Right cardiac atrium (tissue), 5 donors: ENCODE data around the gene ZSCAN20. TPM values are rescaled to one million over a fixed set of nuclear protein-coding genes. Genes with fewer than 3 reads are reported as not detected.

ENCODE experiments used
- ATAC-seq, 2 donors: fragments of 200-7000 bp; cut with Tn5 transposase; one replicate each; pipeline versions ENCODE4 v1.8.0 to v1.9.1; 2020; ENCODE audit warnings: moderate library complexity in 2 of 2, mild to moderate bottlenecking in 1 of 2
- DNase-seq, 3 donors: peaks; one replicate each; pipeline ENCODE4 v3.0.0-alpha.2; 2020
- H3K27ac ChIP-seq: one replicate; pipeline ENCODE4 v1.5.1; 2013; ENCODE audit warnings: mild to moderate bottlenecking, low read length, control low read depth, moderate library complexity
- H3K27me3 ChIP-seq: one replicate; pipeline ENCODE4 v1.6.1; 2013; ENCODE audit not compliant: control insufficient read depth, insufficient read depth
- H3K4me1 ChIP-seq: one replicate; pipeline ENCODE4 v1.6.1; 2013; ENCODE audit warnings: low read length; ENCODE audit not compliant: control insufficient read depth, insufficient read depth
- H3K4me3 ChIP-seq: one replicate; pipeline ENCODE4 v1.5.1; 2013; ENCODE audit warnings: low read length, control low read depth
- H3K9me3 ChIP-seq: one replicate; pipeline ENCODE4 v1.6.1; 2013; ENCODE audit warnings: low read length; ENCODE audit not compliant: control insufficient read depth
- WGBS: extraction: QIAGEN DNeasy Blood & Tissue Kit; methylation state at CpG from one replicate; pipeline ENCODE4 v1.1.7; 2013; 5-methylcytosine and 5-hydroxymethylcytosine counted together
- intact Hi-C, 4 donors: fragments of 100-400 bp; cut with DNase I; formaldehyde crosslinking; loops; one replicate each; pipeline versions ENCODE4 v1.11.0 to v1.14.0; 2022 to 2023
- polyA plus RNA-seq: library from polyadenylated mRNA; stranded (reverse); fragments of 200-250 nt; gene quantifications from one replicate; pipeline ENCODE4 v1.2.3, GENCODE V29; 2013
- total RNA-seq, 4 donors: library from RNA; stranded (reverse); fragmentation: NEBNext Ultra II Directional; extraction: Animal tissue kit (Norgen Biotek cat#: 25700); gene quantifications; one replicate each; pipeline ENCODE4 v1.2.1, GENCODE V29; 2021
- donor health status: healthy with polysubstance abuse.
- donor health status: DM: no; HTN: yes; CAD: no.
- donor health status: DM: no; HTN: no; CAD: no.
- donor health status: DM: no; HTN: yes; CAD: no; lungs with severe emphysema.
- donor health status: DM: yes; HTN: yes; CAD: no.

The ZSCAN20 gene
- total and polyA plus RNA-seq, 5 donors, result 1.6 to 5.9 (median 4.9) TPM

DNA sequence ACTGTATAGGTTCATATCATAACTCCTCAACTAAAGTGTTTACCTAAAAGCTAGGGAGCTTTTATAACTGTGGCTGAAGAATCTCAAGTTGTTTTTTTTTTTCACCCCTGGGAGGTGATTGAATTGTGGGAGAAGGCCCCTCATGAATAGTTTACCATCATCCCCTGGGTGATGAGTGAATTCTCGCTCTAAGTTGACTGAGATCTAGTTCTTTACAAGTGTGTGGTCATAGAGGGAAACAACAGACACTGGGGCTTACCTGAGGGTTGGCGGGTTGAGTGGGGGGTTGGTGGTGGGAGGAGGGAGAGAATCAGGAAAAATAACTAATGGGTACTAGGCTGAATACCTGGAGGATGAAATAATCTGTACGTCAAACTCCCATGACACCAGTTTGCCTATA, 7.9 kb upstream of the ZSCAN20 start:
- H3K27ac ChIP-seq, result no peak overlapping the region
- no peak for DNase-seq
- WGBS, result 95% methylated on average over 3 of the region's 3 CpGs
- no peak for ATAC-seq
- intact Hi-C loops, result loop anchor here (10.0 kb wide), 4 partner anchors 80 to 350 kb away; no protein-coding TSS in a partner anchor
- H3K4me3 ChIP-seq, result no peak overlapping the region
- H3K9me3 ChIP-seq, result no peaks in the 10 kb centered on the region
- no peaks in the 10 kb centered on the region for H3K27me3 ChIP-seq
- H3K4me1 ChIP-seq, result peaks cover 11% of the 10 kb centered on the region

GRCh38 chr1:33465316-33465715, 7.1 kb upstream of the ZSCAN20 start:
- DNase-seq (no peak), ATAC-seq (no peak)
- Histone ChIP-seq H3K27me3 (no peaks in the 10 kb centered on the region), H3K4me1 (peaks cover 11% of the 10 kb centered on the region), H3K4me3 (no peak overlapping the region), H3K27ac (no peak overlapping the region), H3K9me3 (no peaks in the 10 kb centered on the region)
- 89% methylated on average over 2 of the region's 2 CpGs for WGBS
- intact Hi-C loops, result loop anchor here (5.0 to 10.0 kb wide), 6 partner anchors 81 to 351 kb away; no protein-coding TSS in a partner anchor

GRCh38 chr1:33466159-33466558, 6.3 kb upstream of the ZSCAN20 start:
- peak in 1 of 3 donors; percentile 71 for DNase-seq
- intact Hi-C loops, result loop anchor here (5.0 to 10.0 kb wide), 6 partner anchors 81 to 351 kb away; no protein-coding TSS in a partner anchor
- peak in 1 of 2 donors; percentile 18 for ATAC-seq
- H3K4me1 ChIP-seq, result peaks cover 8% of the 10 kb centered on the region
- H3K4me3 ChIP-seq, result no peak overlapping the region
- WGBS, result 18% methylated on average over 6 of the region's 6 CpGs
- H3K27me3 ChIP-seq, result no peaks in the 10 kb centered on the region
- H3K27ac ChIP-seq, result no peak overlapping the region
- H3K9me3 ChIP-seq, result no peaks in the 10 kb centered on the region

DNA sequence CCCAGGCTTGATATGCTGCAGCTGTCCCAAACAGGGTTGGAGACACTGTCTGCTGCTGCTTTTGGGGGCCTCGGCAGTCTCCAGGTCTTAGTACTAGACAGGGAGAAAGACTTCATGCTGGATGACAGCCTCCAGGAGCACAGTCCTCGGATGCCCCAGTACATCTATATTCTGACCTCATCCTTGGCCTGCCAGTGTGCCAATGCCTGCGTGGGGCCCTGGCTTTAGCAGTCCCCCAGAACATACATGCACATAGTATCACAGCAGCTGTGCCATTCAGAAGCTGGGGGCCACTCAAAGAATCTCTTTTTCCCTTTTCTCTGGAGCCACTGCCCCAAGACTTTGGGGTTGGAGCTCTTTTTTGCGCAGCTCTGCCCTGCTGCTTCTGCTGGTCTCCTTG, 4.4 kb upstream of the ZSCAN20 start:
- WGBS, result 79% methylated on average over 4 of the region's 4 CpGs
- intact Hi-C loops, result loop anchor here (5.0 to 10.0 kb wide), 6 partner anchors 83 to 353 kb away; no protein-coding TSS in a partner anchor
- Histone ChIP-seq H3K9me3 (no peaks in the 10 kb centered on the region), H3K27me3 (no peaks in the 10 kb centered on the region), H3K4me3 (no peak overlapping the region), H3K4me1 (peaks cover 9% of the 10 kb centered on the region), H3K27ac (no peak overlapping the region)
- DNase-seq (no peak), ATAC-seq (no peak)

DNA sequence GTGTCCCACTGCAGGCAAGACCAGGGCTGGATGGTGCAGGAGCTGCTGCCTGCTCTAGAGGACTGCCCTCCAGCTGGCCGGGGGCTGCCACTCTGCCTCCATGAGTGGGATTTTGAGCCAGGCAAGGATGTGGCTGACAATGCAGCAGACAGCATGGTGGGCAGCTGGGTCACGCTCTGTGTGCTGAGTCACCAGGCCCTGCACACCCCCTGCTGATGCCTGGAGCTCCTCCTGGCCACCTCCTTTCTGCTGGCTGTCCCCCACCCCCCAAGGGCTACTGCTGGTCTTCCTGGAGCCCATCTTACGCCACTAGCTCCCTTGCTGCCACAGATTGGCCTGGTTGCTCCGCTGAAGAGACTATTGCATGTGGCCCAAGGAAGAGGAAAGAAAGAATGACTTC, 3.9 kb upstream of the ZSCAN20 start:
- Histone ChIP-seq H3K4me1 (peaks cover 10% of the 10 kb centered on the region), H3K9me3 (no peaks in the 10 kb centered on the region), H3K27ac (no peak overlapping the region), H3K4me3 (no peak overlapping the region), H3K27me3 (no peaks in the 10 kb centered on the region)
- no peak for ATAC-seq
- 93% methylated on average over 4 of the region's 4 CpGs for whole genome bisulfite sequencing
- intact Hi-C loops, result loop anchor here (5.0 to 10.0 kb wide), 6 partner anchors 84 to 354 kb away; no protein-coding TSS in a partner anchor
- DNase-seq, result no peak

DNA sequence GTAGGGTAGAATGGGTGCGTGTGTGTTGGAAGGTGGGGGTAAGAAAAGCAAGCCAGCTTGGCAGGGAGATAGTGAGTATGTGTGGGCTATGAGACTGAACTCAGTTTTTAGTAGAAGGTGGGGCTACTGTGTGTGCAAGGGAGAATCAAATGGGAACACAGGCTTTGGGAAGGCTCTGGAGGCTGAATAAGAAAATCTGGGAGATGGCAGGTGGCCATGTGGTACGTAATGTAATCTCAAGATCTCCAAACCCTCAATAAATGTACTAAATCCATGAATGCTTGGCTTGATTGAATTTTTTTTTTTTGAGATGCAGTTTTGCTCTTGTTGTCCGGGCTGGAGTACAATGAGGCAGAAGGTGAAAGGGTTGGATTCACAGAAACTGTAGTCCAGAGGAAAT, 3.5 kb upstream of the ZSCAN20 start:
- no peak for DNase-seq
- no peaks in the 10 kb centered on the region for H3K27me3 ChIP-seq
- H3K4me3 ChIP-seq, result no peak overlapping the region
- H3K9me3 ChIP-seq, result no peaks in the 10 kb centered on the region
- ATAC-seq, result no peak
- WGBS, result 82% methylated on average over 3 of the region's 3 CpGs
- intact Hi-C loops, result loop anchor here (5.0 to 10.0 kb wide), 6 partner anchors 84 to 354 kb away; no protein-coding TSS in a partner anchor
- no peak overlapping the region for H3K27ac ChIP-seq
- peaks cover 10% of the 10 kb centered on the region for H3K4me1 ChIP-seq

GRCh38 chr1:33469691-33470090, 2.8 kb upstream of the ZSCAN20 start:
- intact Hi-C loops, result loop anchor here (2.0 to 10.0 kb wide), 10 partner anchors 85 to 355 kb away; no protein-coding TSS in a partner anchor
- peaks cover 10% of the 10 kb centered on the region for H3K4me1 ChIP-seq
- no peak overlapping the region for H3K27ac ChIP-seq
- no peak for DNase-seq
- WGBS, result 90% methylated on average over 2 of the region's 2 CpGs
- no peaks in the 10 kb centered on the region for H3K9me3 ChIP-seq
- no peak for ATAC-seq
- no peak overlapping the region for H3K4me3 ChIP-seq
- H3K27me3 ChIP-seq, result no peaks in the 10 kb centered on the region

DNA sequence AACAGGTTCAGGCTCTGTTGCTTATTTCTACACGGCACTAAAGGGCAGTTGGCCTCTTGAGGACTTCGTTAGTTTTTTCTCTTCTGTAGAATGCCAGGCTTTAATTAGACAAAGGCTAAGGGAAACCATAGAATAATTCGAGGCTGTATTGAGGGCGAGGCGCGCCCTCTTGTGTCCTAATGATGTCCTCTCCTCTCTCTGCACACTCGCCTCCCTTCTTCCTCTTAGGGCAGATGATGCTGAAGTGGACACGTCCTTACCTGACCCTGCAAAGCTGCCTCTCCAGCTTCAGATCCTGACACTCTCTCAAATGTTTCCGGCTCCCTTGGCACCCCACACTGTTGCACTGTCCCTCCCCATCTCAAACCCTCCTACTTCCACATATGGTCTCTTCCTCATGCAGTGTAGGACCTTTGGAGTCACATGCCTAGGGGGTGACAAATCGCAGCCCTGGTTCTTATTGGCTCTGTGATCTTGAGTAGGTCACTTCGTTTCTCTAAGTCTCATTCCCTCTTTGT, 1.9 kb upstream of the ZSCAN20 start:
- peak overlapping the region; percentile 49 for H3K27ac ChIP-seq
- 3% methylated on average over 11 of the region's 11 CpGs for WGBS
- peak; percentile 62 to 63 for ATAC-seq
- no peaks in the 10 kb centered on the region for H3K9me3 ChIP-seq
- peaks cover 12% of the 10 kb centered on the region for H3K4me1 ChIP-seq
- intact Hi-C loops, result loop anchor here in 2 of 4 donors (2.0 to 10.0 kb wide), 4 partner anchors 142 to 333 kb away; no protein-coding TSS in a partner anchor
- H3K27me3 ChIP-seq, result no peaks in the 10 kb centered on the region
- DNase-seq, result peak; percentile 75 to 92 (median 87)
- no peak overlapping the region for H3K4me3 ChIP-seq

- intact Hi-C loops, result loop anchor here in 2 of 4 donors (2.0 to 10.0 kb wide), 4 partner anchors 141 to 334 kb away; no protein-coding TSS in a partner anchor
- Histone ChIP-seq H3K4me1 (peaks cover 7% of the 10 kb centered on the region), H3K27me3 (no peaks in the 10 kb centered on the region), H3K9me3 (no peaks in the 10 kb centered on the region), H3K27ac (no peak overlapping the region), H3K4me3 (no peak overlapping the region)
- ATAC-seq, result no peak
- DNase-seq, result no peak
- WGBS, result 92% methylated on average over 4 of the region's 4 CpGs
Measured at GRCh38 chr1:33471416-33471815, 1.0 kb upstream of the ZSCAN20 start.

- Histone ChIP-seq H3K4me3 (no peak overlapping the region), H3K27ac (peak overlapping the region; percentile 23), H3K27me3 (no peaks in the 10 kb centered on the region), H3K9me3 (no peaks in the 10 kb centered on the region), H3K4me1 (peaks cover 5% of the 10 kb centered on the region)
- ATAC-seq, result peak in 1 of 2 donors; percentile 13
- intact Hi-C loops, result loop anchor here in 2 of 4 donors (5.0 to 10.0 kb wide), 3 partner anchors 138 to 337 kb away; no protein-coding TSS in a partner anchor
- DNase-seq, result peak in 1 of 3 donors; percentile 61
Measured at GRCh38 chr1:33473900-33474299, 1.5 kb downstream of the ZSCAN20 start.

GRCh38 chr1:33477451-33477850, 5.0 kb downstream of the ZSCAN20 start:
- ATAC-seq (no peak), DNase-seq (no peak)
- Histone ChIP-seq H3K4me3 (no peak overlapping the region), H3K9me3 (no peaks in the 10 kb centered on the region), H3K27me3 (no peaks in the 10 kb centered on the region), H3K4me1 (peaks cover 5% of the 10 kb centered on the region), H3K27ac (no peak overlapping the region)
- intact Hi-C loops, result loop anchor here in 2 of 4 donors (5.0 to 10.0 kb wide), 2 partner anchors 130 to 137 kb away; no protein-coding TSS in a partner anchor
- 73% methylated on average over 4 of the region's 4 CpGs for WGBS
